Measurements from ENCODE around the gene ADISSP.
A peak's percentile ranks its signal among the peaks of the same experiment; 100 is the strongest.

Gene ADISSP

DNA sequence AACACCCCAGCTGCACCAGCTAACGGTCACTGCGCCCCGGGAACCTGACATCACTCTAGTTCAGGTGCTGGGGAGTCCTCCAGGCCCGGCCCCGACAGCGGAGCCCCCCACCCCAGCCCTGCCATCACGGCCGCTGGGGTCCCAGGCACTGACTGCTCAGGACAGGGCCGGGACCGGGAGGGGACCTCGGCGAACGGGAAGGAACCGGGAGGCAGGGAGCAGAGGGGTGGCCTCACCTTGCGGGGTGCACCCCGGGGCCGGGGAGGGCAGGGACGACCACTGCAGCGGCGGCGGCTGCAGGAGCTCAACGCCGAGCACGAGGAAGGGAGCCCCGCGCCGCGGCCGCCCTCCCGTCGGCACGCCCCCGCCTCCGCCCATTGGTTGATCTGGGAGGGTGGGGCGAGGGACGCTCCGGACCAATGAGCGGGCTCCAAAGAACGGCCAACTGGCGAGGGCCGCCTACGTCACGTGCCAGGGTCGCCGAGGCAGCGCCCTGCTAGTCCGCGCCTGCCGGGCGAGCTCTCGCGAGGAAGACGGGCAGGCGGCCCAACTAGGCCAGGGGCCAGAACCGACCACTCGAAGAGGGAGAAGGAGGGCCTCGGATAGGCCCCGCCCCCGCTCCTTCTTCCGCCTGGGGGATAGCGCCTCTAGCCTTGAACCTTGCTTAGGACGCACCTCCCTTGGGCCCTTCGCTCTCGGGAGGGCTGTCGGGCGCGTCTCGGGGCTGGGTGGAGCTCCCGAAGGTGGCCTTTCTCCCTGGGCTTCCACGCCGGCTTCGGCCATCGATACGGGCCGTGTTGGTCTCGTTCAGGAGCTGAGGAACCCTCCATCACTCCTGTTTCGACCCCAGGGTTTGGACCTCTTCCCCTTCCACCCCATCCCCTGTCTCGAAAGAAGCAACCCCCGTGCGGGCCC, at the start of gene ADISSP:
Gene ADISSP (minus strand): TSS at position 327 of the 915 bp plus-strand sequence. CDS start 7,653 bp downstream, outside the sequence.
- H3K27ac ChIP-seq (ENCODE audit: low read depth, low read length), result no peak within 1 kb of the TSS
- peak within 1 kb of the TSS; percentile 96 for H3K4me3 ChIP-seq (ENCODE audit: low read depth, low read length)
- peak within 1 kb of the TSS; percentile 79 for H3K9ac ChIP-seq (ENCODE audit: low read length)
- no peaks in the 10 kb centered on the region for H3K27me3 ChIP-seq (ENCODE audit: control insufficient read depth, insufficient read depth, low read length)
- H3K36me3 ChIP-seq (ENCODE audit: control insufficient read depth, insufficient read depth, low read length), result no peaks in the 10 kb centered on the region
- peaks cover 13% of the 10 kb centered on the region for H3K4me1 ChIP-seq (ENCODE audit: control insufficient read depth, insufficient read depth, low read length)
- H3K9me3 ChIP-seq (ENCODE audit: control insufficient read depth, insufficient read depth, low read depth, low read length), result no peaks in the 10 kb centered on the region

DNA sequence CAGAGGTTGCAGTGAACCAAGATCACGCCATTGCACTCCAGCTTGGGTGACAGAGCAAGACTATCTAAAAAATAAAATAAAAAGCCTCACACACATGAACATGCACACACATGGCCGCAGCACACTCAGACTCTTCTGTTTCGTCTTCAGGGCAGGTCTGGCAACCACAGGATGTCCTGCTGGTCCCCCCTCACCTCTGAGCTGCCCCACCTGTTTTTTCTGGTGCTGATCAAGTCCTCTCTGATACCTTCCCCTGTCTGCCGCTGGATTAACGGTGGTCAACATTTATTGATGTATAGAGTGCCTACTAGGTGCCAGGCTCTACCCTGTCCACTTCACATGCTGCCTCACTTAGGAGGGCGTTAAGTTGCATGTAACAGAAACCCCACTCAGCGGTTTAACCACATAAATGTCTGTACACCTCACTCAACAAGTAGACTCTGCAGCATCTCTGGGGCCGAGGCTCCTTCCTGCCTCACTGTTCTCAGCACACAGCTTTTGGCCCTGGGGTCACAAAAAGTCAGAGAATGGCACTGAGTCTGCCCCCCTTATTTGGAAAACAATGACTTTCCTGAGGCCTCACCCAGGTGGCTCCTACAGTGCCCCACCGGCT, 48.3 kb upstream of the ADISSP start:
- Histone ChIP-seq H3K9ac (ENCODE audit: low read length) (no peak overlapping the region), H3K27ac (ENCODE audit: low read depth, low read length) (no peak overlapping the region), H3K27me3 (ENCODE audit: control insufficient read depth, insufficient read depth, low read length) (no peaks in the 10 kb centered on the region), H3K4me3 (ENCODE audit: low read depth, low read length) (no peak overlapping the region), H3K4me1 (ENCODE audit: control insufficient read depth, insufficient read depth, low read length) (peaks cover 25% of the 10 kb centered on the region), H3K36me3 (ENCODE audit: control insufficient read depth, insufficient read depth, low read length) (no peaks in the 10 kb centered on the region), H3K9me3 (ENCODE audit: control insufficient read depth, insufficient read depth, low read depth, low read length) (no peaks in the 10 kb centered on the region)

DNA sequence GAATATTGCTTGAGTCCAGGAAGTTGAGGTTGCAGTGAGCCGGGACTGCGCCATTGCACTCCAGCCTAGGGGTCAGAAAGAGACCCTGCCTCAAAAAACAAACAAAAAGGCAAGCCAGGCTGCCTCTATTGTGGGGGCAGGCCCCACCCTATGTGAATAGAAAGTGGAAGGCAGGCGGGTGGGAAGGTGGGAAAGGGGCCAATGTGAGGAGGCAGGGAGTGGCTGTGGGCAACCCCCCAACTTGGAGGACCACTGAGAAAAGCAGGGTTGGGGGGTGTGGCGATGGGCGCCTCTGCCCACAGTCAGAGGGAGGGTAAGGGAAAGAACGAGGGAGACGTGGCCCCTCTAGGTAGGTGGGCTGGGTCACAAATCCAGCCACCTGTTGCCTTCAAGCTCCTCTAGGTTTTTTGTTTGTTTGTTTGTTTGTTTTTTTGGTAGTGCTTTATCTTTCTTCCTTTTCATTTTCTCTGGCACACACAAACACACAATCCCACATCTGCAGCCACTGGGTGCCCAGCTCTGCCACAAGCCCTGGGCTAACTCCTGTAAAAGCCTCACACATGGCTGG, 47.5 kb upstream of the ADISSP start:
- no peaks in the 10 kb centered on the region for H3K9me3 ChIP-seq (ENCODE audit: control insufficient read depth, insufficient read depth, low read depth, low read length)
- no peaks in the 10 kb centered on the region for H3K27me3 ChIP-seq (ENCODE audit: control insufficient read depth, insufficient read depth, low read length)
- no peak overlapping the region for H3K27ac ChIP-seq (ENCODE audit: low read depth, low read length)
- no peaks in the 10 kb centered on the region for H3K36me3 ChIP-seq (ENCODE audit: control insufficient read depth, insufficient read depth, low read length)
- peaks cover 25% of the 10 kb centered on the region for H3K4me1 ChIP-seq (ENCODE audit: control insufficient read depth, insufficient read depth, low read length)
- H3K9ac ChIP-seq (ENCODE audit: low read length), result no peak overlapping the region
- H3K4me3 ChIP-seq (ENCODE audit: low read depth, low read length), result no peak overlapping the region

DNA sequence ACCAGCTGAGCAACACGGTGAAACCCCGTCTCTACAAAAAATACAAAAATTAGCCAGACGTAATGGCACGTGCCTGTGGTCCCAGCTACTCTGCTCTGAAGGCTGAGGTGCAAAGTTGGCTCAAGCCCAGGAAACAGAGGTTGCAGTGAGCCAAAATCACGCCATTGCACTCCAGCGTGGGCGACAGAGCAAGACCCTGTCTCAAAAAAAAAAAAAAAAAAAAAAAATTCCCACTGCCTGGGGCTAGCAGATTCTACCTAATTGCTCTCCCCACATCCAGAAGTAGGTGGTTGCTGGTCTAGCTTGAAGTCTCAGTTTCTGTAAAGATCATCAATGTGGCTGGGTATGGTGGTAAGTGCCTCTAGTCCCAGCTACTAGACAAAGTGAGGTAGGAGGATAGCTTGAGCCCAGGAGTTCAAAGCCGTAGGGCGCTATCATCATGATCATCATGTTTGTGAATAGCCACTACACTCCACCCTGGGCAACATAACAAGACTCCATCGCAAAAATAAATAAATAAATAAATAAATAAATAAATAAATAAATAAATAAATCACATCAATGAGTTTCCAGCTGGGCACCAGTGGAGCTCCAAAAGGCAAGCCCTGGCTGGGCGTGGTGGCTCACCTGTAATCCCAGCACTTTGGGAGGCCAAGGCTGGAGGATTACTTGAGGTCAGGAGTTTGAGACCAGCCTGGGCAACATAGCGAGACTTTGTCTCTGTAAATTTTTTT, 46.5 kb upstream of the ADISSP start:
- H3K36me3 ChIP-seq (ENCODE audit: control insufficient read depth, insufficient read depth, low read length), result no peaks in the 10 kb centered on the region
- H3K27me3 ChIP-seq (ENCODE audit: control insufficient read depth, insufficient read depth, low read length), result no peaks in the 10 kb centered on the region
- no peak overlapping the region for H3K4me3 ChIP-seq (ENCODE audit: low read depth, low read length)
- no peak overlapping the region for H3K27ac ChIP-seq (ENCODE audit: low read depth, low read length)
- H3K4me1 ChIP-seq (ENCODE audit: control insufficient read depth, insufficient read depth, low read length), result peaks cover 25% of the 10 kb centered on the region
- H3K9ac ChIP-seq (ENCODE audit: low read length), result no peak overlapping the region
- no peaks in the 10 kb centered on the region for H3K9me3 ChIP-seq (ENCODE audit: control insufficient read depth, insufficient read depth, low read depth, low read length)

DNA sequence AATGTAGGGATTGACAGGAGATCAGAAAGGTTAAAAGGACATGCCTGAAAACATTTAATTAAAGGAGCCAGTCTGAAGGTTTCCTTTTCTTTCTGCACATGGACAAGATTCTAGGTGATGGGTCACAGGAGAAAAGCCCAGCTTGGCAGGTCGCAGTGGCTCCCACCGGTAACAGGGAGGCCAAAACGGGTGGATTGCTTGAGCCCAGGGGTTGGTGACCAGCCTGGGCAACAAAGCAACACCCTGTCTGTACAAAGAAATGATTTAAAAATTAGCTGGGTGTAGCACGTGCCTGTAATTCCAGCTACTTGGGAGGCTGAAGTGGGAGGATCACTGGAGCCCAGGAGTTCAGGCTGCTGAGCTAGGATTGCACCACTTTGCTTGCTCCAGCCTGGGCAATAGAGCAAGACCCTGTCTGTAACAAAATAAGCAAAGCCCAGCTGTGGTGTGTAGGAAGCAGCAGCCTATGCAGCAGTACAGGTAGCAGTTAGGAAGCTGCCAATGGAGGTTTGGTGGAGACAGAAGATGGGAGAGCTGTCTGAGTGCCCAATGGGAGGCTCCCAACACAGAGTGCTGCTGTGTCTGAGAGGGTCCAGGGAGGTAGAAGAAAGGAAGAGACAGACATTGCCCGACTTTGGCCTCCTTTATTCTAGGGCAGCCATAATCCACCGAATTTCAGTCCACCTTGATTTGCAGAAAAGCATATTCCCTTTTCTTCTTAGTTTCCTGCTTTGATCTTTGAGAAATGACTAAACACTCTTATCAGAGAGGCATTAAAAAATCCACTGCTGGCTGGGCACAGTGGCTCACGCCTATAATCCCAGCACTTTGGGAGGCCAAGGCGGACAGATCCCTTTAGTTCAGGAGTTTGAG, 45.7 kb upstream of the ADISSP start:
- H3K9ac ChIP-seq (ENCODE audit: low read length), result no peak overlapping the region

DNA sequence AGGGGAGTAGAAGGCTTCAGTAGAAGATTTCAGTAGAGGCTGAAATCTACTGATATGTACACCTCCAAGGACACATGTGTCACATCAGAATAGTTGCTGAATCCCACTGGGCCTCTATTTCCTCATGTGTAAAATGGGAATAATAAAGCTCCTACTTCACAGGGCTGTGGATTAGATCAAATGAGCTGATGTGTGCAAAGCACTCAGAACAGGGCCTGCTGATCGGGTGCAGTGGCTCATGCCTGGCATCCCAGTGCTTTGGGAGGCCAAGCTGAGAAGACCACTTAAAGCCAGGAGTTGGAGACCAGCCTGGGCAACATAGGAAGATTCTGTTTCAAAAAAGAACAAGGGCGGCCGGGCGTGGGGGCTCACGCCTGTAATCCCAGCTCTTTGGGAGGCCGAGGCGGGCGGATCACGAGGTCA, 44.7 kb upstream of the ADISSP start:
- no peaks in the 10 kb centered on the region for H3K36me3 ChIP-seq (ENCODE audit: control insufficient read depth, insufficient read depth, low read length)
- H3K27me3 ChIP-seq (ENCODE audit: control insufficient read depth, insufficient read depth, low read length), result no peaks in the 10 kb centered on the region
- no peak overlapping the region for H3K4me3 ChIP-seq (ENCODE audit: low read depth, low read length)
- peaks cover 31% of the 10 kb centered on the region for H3K4me1 ChIP-seq (ENCODE audit: control insufficient read depth, insufficient read depth, low read length)
- no peaks in the 10 kb centered on the region for H3K9me3 ChIP-seq (ENCODE audit: control insufficient read depth, insufficient read depth, low read depth, low read length)
- H3K27ac ChIP-seq (ENCODE audit: low read depth, low read length), result no peak overlapping the region
- no peak overlapping the region for H3K9ac ChIP-seq (ENCODE audit: low read length)

More for the DNA sequence above, 45.7 kb upstream of the ADISSP start:
- H3K4me3 ChIP-seq (ENCODE audit: low read depth, low read length), result no peak overlapping the region
- H3K27me3 ChIP-seq (ENCODE audit: control insufficient read depth, insufficient read depth, low read length), result no peaks in the 10 kb centered on the region
- H3K4me1 ChIP-seq (ENCODE audit: control insufficient read depth, insufficient read depth, low read length), result peaks cover 24% of the 10 kb centered on the region
- no peak overlapping the region for H3K27ac ChIP-seq (ENCODE audit: low read depth, low read length)
- no peaks in the 10 kb centered on the region for H3K36me3 ChIP-seq (ENCODE audit: control insufficient read depth, insufficient read depth, low read length)
- no peaks in the 10 kb centered on the region for H3K9me3 ChIP-seq (ENCODE audit: control insufficient read depth, insufficient read depth, low read depth, low read length)

DNA sequence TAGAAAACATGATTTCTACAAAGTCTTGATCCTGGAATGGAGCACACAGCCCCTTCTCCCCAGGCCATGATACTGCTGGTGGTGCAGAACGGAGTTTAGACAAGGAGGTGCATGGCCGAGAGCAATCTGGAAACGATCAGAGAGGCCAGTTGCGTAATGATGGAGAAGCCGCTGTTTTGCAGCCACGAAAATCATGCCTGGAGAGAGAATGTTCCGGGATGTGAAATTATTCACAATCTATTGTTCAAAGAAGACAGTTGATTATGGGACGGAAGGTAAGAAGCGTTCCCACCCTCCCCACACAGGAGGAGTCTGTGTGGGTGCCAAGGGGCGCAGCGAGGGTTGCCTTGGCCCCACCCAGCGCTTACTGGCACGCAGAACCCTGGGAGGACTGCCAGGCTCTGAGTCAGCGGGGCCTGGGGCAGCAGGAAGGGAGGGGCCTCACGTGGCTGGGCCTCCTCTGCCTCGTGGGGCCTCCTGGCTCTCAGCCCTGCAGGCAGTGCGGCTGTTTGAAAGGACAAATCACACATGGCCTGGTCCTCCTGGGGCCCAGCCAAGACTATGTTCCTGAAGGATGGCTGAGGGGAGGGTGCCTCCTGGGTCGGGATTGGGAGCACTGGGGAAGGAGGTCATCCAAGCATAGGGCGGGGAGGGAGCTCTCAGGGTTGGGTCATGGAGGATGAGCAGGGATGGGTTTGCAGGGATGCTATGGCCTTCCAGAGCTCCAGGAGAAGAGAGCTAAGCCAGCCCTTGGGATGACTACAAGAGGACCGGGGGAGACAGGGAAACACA, 44.1 kb upstream of the ADISSP start:
- Histone ChIP-seq H3K27ac (ENCODE audit: low read depth, low read length) (no peak overlapping the region), H3K9ac (ENCODE audit: low read length) (no peak overlapping the region), H3K4me3 (ENCODE audit: low read depth, low read length) (no peak overlapping the region)

DNA sequence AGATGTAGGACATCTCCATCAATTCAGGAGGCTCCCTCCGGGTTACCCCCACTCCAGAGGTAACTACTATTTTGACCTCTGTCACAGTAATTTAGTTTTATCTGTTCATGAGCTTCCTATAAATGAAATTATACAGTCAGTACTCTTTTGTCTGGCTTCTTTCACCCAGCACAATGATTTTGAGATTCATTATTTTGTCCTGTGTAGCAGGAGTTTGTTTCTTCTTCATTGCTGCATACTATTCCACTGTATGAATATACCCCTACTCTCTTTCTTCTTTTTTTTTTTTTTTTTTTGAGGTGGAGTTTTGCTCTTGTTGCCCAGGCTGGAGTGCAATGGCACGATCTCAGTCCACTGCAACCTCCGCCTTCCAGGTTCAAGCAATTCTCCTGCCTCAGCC, 41.0 kb upstream of the ADISSP start:
- Histone ChIP-seq H3K4me3 (ENCODE audit: low read depth, low read length) (no peak overlapping the region), H3K9me3 (ENCODE audit: control insufficient read depth, insufficient read depth, low read depth, low read length) (no peaks in the 10 kb centered on the region), H3K27ac (ENCODE audit: low read depth, low read length) (no peak overlapping the region), H3K27me3 (ENCODE audit: control insufficient read depth, insufficient read depth, low read length) (no peaks in the 10 kb centered on the region), H3K9ac (ENCODE audit: low read length) (no peak overlapping the region), H3K4me1 (ENCODE audit: control insufficient read depth, insufficient read depth, low read length) (peaks cover 31% of the 10 kb centered on the region), H3K36me3 (ENCODE audit: control insufficient read depth, insufficient read depth, low read length) (peaks cover 28% of the 10 kb centered on the region)

More for the DNA sequence above, 44.1 kb upstream of the ADISSP start:
- Histone ChIP-seq H3K36me3 (ENCODE audit: control insufficient read depth, insufficient read depth, low read length) (no peaks in the 10 kb centered on the region), H3K4me1 (ENCODE audit: control insufficient read depth, insufficient read depth, low read length) (peaks cover 34% of the 10 kb centered on the region), H3K27me3 (ENCODE audit: control insufficient read depth, insufficient read depth, low read length) (no peaks in the 10 kb centered on the region), H3K9me3 (ENCODE audit: control insufficient read depth, insufficient read depth, low read depth, low read length) (no peaks in the 10 kb centered on the region)

DNA sequence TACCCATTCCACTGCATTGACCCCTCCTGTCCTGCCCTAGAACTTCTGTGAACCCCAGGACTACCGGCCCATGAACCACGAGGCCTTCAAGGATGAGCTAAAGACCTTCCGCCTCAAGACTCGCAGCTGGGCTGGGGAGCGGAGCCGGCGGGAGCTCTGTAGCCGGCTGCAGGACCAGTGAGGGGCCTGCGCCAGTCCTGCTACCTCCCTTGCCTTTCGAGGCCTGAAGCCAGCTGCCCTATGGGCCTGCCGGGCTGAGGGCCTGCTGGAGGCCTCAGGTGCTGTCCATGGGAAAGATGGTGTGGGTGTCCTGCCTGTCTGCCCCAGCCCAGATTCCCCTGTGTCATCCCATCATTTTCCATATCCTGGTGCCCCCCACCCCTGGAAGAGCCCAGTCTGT, 37.2 kb upstream of the ADISSP start:
- H3K27ac ChIP-seq (ENCODE audit: low read depth, low read length), result no peak overlapping the region
- H3K9ac ChIP-seq (ENCODE audit: low read length), result no peak overlapping the region
- peaks cover 31% of the 10 kb centered on the region for H3K4me1 ChIP-seq (ENCODE audit: control insufficient read depth, insufficient read depth, low read length)
- H3K4me3 ChIP-seq (ENCODE audit: low read depth, low read length), result no peak overlapping the region
- H3K36me3 ChIP-seq (ENCODE audit: control insufficient read depth, insufficient read depth, low read length), result peaks cover 56% of the 10 kb centered on the region
- no peaks in the 10 kb centered on the region for H3K9me3 ChIP-seq (ENCODE audit: control insufficient read depth, insufficient read depth, low read depth, low read length)
- H3K27me3 ChIP-seq (ENCODE audit: control insufficient read depth, insufficient read depth, low read length), result no peaks in the 10 kb centered on the region

Measured in HUES6 (cell line).